Activated CD8-positive, alpha-beta memory T cell treated with anti-CD3 and anti-CD28 coated beads, Interleukin-2, amount 50 U/mL, for 4 hours (primary cell): ENCODE results near the gene BBOX1.

Experiments used
- DNase-seq: peaks from one replicate; pipeline ENCODE4 v3.0.0-alpha.2; 2020

BBOX1 gene

DNA sequence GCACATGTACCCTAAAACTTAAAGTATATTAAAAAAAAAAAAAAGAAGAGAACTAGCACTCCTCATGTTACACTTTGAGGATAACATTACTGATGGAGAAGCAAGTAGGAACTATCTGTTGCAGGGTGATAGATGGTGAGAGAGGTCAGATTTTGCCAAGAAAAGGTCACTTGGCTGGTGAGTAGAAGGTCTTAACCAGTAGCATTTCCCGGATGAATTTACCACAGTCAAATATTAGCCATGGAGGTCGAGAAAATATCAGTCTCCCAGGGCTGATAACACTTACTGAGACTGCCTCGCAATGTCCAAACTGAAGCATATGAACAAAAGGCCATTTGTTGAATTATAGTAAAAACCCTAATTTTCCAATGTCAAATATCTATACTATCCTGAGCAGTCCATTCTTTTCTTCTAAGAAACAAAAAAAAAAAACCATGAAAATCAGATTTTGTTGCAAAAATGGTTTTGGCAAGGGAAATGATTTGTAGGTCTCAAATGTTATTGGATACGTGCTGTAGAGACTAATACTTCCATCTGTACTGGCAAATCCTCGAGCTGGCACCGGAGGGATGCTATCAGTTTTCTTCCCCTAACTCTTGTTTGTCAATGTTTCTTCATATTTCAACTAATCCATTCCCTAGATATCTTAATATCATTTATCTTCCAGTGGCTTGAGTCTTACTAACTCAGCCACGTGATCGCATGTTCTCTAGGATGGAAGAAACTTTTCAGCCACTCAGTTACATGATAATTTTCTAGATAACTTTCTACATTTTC is 14.5 kb upstream of the BBOX1 start:
- DNase-seq: no peak

DNA sequence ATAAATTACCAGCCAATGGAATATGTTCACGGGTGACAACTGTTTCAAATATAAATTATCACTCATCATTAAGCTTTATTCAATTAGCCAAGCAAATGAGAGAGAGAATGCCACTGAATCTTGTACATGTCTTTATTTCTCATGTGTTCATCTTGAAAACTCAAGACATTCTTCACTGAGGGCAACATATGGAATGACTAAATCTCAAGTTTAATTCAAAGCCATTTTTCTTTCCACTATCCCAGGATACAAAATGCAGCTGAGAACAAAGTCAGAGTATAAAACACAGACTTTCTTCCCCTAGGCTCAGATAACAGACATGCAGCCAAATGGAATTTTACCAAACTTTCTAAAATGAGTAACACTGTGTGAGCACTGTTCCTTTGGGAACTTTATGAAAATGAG is 12.1 kb upstream of the BBOX1 start:
- no peak for DNase-seq

DNA sequence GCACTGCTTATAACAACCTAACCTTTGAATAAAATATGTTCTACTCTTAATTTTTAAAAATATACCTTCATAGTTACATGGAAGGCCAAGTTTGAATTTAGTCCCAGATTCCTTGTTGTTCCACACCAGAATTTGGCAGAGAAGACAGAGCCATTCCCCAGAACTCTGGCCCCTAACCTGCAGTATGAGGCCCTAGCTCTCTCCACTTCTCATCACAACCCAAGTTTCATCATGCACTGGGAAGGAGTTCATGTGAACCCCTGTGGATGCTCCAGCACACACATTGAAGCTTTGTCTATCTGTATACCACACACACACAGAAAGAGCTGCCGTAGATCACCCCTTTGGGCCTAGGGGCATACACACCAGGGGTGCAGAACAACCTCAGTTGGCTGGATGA is 10.6 kb upstream of the BBOX1 start:
- no peak for DNase-seq

DNA sequence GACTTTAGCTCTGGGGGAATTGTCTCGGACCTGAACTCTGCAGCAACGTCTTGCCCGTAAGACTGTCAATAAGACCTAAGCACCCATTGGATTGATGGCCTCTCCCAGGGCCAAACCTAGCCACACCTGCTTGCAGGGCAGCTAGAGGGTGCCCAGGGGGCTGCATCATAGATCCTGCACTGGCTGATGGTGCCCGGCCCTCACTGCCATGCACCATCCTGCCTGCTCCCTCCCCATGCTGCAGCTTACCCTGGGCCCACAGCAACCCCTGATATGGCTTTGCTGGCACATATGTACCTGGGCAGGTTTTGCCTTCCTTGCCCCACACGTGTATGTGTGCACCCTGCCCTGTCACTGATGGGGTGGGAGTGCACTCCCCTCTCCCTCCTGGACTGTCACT is 8.9 kb upstream of the BBOX1 start:
- DNase-seq: no peak

DNA sequence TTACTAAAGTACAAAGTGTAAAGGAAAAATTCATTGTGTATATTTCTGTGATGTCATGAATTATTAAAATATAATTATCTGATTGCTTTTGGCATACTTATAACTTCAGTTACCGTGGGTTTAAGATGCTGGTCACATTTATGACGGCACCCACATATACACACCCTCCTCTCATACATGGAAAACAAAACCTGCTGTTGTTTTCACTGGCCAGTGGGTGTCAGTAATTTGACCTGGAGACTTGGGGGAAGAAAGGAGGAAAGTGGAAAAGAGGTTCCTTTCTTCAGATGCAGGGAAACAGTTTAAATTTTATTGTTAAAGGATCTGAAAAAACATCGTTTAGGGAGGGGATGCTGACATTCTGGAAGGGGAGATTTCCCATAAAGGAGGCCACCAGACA is 742 bp upstream of the BBOX1 start:
- no peak for DNase-seq

DNA sequence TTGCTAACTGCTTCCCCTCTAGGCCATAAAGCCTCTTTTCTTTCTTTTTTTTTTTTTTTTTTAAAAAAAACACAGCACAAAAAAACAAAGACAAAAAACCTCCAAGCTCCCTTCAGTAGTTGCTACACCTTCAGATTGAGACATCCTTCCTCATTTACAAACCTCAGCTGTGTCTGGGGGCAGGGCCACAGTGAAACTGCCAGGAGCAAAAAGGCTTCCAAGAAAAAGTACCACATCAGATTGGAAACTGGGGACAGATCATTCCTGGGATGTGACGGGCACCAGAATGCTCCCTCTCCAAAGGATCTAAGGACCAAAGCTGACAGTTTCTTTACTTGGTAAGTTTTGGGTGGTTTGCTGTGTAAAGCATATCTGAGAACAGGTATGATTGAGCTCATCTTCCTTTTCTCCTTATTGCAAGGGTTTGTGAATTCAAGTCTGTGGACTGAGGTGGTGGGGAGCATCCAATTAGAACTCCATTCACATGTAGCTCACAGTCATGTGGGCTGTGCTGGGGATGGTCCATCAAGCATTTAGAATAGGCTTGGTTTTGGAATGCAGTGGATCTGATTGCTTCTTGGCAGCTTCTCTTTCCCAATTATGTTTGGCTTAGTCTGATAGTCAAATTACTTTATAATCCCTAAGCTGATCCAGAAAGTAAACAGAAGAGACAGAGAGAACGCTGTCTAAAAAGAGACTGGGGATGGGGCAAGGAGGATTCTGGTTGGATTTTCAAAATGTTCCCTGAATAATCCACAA is 705 bp downstream of the BBOX1 start:
- DNase-seq: no peak

DNA sequence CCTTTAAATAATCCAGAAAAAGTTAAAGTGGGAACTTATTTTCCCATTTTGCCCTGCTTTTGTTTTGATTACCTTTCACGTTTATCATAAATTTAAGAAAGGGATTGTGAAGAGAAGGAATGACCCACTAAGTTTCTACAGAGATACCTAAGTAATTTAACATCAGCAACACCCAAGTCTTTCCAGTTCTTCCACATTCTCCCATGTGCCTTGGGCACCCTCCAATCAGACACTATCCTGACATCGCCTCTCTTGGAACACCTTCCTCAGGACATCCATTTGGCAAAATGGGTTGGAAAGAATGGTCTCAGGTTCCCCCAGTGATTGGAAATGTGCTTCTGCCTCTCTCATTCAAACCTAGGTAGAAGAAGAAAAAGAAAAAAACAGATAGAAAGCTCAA is 6.3 kb downstream of the BBOX1 start:
- no peak for DNase-seq

DNA sequence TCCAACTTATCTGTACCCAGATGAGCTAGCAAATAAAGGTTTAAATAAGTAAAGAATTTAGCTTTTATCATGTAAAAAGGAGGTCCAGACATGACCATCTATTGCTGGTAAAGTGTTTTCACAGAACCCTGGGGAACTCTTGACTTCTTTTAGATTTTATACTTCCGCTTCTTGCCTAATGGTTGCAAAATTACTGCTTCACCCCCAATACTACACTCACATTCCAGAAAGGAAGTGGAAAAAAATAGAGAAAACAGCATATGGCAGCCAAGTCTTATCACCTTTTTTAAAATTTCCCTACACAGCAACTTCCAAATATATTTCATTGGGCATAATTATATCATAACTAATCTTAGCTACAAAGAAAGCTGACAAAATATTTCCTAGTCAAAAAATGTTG is 12.1 kb downstream of the BBOX1 start:
- no peak for DNase-seq

DNA sequence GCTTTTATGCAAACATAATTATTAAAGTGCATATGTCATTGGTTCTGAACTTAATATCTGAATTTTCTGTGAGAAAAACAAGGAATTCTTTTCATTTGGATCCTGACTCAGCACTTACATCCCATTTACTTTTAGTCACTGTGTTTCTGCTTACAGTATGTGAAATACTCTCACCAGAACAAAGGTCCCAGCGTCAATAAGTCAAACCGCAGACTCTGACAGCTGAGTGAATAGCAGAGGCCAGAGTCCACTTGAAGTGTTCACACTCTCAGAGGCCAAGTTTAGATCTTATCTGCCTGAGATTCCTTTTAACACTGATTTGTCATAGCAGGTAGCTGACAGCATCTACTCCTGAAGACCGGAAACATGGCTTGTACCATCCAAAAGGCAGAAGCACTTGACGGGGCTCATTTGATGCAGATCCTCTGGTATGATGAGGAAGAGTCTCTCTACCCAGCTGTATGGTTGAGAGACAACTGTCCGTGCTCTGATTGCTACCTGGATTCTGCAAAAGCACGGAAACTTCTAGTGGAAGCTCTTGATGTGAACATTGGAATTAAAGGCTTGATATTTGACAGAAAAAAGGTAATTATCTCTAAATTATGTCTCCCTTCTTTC is 14.6 kb downstream of the BBOX1 start:
- DNase-seq: no peak

DNA sequence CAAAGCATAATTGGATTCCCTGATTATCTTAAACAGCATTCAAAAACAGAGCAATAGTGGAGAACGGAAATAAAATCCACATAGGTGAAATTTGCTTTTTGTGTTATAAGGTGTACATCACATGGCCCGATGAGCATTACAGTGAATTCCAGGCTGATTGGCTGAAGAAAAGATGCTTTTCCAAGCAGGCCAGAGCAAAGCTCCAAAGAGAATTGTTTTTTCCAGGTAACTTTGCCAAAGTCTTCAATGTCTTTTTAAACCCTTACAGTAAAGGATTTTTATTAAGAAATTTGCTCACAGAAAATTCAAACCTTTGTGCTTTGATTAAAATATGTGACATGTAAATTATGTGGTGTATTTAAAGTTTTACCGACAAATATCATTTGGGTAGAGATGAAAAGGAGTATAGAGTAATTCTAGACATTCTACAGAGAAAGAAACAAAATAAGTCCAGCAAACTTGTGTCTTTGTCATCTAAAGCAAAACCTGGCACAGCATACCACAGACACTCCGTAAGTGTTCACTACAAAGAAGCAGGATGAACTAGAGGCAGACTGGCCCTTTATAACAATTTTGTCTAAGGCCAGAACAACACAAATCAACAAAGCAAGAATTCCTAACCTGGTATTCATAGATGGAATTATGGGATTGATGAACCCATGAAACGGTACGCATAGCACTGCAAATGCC is 16.6 kb downstream of the BBOX1 start:
- DNase-seq: no peak

DNA sequence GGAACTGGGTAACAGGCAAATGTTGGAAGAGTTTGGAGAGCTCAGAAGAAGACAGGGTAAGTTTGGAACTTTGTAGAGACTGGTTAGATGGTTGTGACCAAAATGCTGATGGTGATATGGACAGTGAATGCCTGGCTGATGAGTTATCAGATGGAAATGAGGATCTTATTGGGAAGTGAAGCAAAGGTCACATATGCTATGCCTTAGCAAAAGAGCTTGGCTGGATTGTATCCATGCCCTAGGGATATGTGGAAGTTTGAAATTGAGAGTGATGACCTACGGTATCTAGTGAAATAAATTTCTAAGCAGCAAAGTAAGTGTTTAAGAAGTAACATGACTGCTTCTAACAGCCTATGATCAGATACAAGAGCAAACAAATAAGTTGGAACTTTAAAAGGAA is 17.8 kb downstream of the BBOX1 start:
- DNase-seq: no peak

DNA sequence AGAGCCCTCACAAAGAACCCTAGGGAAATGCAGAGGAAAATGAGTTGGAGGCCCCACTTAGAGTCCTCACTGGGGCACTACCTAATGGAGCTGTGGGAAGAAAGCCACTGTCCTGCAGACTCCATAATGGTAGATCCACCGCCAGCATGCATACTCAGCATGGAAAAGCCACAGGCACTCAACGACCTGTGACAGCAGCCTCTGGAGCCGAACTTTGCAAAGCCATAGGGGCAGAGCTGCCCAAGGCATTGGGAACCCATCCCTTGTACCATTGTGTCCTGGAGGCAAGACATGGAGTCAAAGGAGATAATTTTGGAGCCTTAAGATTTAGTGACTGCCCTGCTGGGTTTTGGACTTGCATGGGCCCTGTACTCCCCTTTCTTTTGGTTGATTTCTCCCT is 18.8 kb downstream of the BBOX1 start:
- no peak for DNase-seq

DNA sequence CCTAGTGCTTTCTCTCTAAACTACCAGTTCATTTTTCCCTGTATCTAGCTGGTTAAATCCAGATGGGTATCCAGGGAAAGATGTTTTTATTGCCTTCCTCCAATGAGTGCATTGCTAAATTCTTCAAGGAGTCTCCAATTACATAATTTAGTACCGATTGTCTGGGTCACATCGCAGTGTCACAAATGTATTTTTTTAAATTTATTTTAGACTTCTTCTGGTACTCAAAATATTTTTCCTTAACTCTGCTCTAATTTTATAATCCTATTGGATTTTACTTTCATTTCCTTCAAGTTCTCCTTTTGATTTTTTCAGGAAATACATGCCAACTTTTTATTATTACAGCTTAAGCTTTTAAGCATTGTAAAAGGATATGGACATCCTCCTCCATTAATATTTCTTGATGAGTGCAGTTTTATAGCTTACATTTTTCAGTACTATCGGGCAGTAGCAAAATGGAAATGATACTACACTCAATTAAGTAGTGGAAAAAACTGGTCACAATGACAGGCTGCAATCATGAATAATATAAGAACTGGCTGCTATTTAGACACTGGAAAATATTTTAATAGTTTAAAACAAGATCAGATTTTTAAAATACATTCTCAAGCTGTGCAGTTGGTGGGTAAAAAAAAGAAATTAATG is 20.3 kb downstream of the BBOX1 start:
- DNase-seq: no peak

DNA sequence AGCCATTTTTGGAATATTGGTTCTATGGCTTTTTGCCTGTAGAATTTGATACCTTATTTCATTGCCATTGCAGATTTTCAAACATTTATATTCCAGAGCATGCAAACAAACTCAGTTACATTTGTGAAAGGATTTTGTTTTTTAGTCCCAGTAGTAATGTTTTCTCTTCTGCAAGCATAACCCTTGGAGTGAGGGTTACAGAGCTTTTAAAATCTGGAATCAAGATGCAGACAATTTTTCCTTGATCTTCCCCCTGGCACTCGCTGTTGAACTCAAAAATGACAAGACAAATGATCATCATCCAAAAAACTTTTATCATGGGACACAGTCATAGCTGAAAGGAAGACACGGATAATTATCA is 20.8 kb downstream of the BBOX1 start:
- DNase-seq: no peak

DNA sequence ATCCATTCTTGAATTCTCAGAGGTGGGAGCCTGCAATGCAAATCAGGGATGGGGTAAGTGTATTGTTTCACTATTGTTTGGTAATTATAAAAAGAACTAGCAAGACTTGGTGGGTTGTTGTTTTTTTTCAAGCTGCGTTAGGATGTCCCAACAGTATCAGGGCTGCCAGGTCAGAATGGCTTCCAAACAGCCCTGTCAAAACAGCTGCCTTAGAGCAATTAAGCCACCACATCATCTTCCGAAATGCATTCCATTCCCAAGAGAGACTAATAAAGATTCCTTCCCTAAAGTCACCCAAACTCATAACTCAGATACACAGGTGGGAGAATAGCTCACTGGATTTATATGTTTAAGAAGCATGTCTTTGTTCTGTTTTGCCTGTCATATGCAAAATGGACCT is 23.5 kb downstream of the BBOX1 start:
- DNase-seq: no peak

DNA sequence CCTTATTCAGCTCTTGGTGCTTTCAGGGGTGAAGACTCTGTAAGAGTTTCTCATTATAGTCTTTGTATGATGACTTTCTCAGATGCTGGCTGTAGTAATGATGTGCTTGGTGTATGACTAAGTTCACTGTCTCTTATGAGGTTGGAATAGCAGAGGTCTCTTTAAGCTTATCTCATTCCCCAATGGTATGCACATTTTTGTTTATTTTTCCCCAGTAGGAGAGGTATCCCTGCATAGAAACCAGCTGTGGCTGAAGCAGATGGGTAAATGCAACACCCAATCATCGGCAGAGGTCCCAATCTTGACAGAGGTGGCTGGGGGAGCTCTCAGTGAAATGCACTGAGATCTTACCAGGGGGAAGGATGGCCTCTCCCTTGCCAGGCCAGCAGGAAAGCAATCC is 34.6 kb downstream of the BBOX1 start:
- DNase-seq: no peak

DNA sequence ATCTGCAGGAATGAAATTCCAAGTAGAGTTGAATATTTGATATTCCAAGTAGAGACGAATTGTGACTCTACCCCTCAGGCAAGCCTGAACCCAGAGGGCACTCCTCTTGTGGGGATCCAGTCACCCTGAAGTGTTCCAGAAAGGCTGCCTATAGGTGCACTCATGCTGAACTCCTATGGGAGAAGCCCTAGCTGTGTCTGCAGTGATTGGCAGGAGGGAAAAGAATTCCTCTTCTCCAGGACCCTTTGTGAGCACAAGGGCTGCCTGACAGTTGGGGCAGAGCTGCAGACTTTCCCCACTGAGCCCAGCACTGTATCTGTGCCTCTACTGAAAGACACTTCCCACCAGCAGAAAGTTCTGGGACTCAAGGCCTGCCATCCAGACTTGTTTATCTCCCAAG is 35.0 kb downstream of the BBOX1 start:
- no peak for DNase-seq

DNA sequence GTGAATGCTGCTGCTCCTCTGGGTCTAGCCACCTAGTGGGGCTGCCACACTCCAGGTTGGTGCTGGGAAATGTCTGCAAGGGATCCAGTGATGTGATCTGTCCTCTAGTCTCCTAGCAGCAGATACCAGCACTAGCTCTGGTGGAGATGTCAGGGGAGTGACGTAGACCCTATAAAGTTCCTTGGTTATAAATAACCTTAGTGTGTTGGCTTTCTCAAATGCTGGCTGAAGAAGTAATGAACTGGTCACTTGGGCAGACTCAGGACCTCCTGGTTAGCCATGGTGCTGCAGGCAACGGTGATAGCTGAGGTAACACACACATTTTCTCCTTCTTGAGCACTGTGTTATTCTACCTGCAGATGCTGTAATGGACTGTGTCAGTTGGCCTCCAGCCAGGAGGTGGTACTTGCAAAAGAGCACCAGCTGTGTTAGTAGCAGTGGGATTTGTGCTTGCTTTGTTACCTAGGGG is 35.5 kb downstream of the BBOX1 start:
- no peak for DNase-seq

DNA sequence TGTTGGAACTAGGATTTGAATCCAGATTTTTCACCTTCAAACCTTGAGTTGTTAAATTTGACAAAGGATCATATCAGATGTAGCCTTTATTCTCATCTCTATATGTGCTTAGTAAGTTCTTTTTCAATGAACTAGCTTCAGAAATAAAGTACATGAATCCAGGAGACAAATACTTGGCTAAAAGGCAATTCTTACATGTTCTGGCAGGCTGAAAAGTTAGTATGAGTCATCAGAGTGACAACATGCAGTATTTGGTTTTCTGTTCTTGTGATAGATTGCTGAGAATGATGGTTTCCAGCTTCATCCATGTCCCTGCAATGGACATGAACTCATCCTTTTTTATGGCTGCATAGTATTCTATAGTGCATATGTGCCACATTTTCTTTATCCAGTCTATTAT is 40.4 kb downstream of the BBOX1 start:
- no peak for DNase-seq

DNA sequence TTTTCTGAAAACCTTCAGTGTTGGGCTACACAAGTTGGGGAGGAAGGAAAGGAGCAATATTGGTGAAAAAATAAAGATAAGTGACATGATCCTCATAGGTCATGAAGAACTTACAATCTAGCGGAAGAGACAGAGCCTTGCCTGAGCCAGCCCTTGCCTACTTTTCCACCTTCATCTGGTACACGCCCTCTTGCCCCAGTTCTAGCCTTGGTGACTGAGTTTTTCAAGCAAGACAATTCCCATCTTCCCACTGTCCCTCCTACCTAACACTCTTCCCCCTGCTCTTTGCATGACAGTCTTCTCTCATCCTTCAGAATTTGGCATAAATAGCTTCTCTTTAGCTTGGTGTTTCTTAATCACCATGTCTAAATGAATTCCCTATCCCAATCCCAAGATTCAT is 42.6 kb downstream of the BBOX1 start:
- no peak for DNase-seq

DNA sequence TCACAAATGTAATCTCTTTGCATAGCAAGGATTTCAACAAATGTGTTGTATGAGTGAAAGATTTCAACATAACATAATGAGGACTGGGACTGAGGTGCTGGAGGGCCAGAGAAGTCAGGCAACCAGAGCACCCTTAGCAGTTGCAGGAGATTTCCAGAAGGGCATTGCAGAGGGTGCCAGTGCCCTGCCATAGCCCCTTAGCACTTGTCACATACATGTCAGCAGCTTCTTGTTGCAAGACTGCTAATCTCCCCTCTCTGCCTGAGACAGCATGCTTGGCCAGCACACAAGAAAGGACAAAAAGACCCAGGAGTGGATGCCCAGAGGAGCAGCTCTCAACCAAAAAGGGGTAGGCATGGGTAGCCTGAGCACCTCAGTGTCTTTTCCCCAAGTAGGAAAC is 43.2 kb downstream of the BBOX1 start:
- DNase-seq: no peak

DNA sequence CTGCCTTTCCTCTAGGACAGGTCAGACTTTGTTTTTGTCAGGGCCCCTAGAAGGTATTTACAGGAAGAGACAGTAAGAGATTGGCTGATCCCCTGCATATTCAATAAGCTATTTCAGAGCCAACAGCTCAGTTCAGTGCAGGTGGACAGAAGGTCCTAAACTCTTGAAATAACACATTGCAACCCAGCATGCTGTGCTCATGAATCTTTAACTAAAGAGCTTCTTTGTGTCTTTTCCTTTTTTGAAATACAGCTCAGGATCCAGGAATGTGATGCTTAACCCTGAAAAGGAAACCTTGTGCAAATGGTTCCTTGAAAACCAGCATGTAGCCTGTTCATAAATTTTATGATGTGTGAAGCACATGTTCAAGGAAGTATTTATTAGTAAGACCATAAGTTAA is 43.9 kb downstream of the BBOX1 start:
- DNase-seq: no peak

DNA sequence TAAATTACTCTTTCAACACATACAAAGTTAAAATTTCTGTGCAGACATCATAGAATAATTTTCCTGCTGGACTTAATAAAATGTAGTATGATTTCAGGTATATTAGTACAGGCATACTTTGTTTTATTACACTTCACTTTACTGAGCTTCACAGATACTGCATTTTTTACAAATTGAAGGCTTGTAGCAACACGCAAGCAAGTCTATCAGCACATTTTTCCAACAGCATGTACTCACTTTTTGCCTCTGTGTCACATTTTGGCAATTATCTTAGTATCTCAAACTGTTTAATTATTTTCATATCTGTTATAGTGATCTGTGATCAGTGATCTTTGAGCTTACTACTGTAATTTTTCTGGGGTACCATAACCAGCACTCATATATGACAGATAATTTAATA is 44.5 kb downstream of the BBOX1 start:
- DNase-seq: no peak
